HepG2 (cell line): Measurements from ENCODE around the gene HES6.

Experiments
- CHD2 ChIP-seq: IDR thresholded peaks from 2 replicates; pipeline ENCODE4 v1.6.1; 2011; ENCODE audit warnings: low read depth, low read length, improper control_type of control experiment
- MTF2 ChIP-seq: sonication (generic); formaldehyde crosslinking; IDR thresholded peaks from 2 replicates; pipeline ENCODE4 v1.5.0; 2020; ENCODE audit warnings: missing genetic modification reagents, borderline replicate concordance
- TF ChIP-seq, protein P1 (sequence below): sonication (generic); formaldehyde crosslinking; IDR thresholded peaks from one replicate; pipeline ENCODE4 v1.5.1; 2020; ENCODE audit warnings: mild to moderate bottlenecking, missing genetic modification reagents; ENCODE audit errors: not compliant biosample characterization
- TF ChIP-seq, protein P2 (sequence below): sonication (generic); formaldehyde crosslinking; IDR thresholded peaks from 2 replicates; pipeline ENCODE4 v1.5.0; 2020; ENCODE audit warnings: mild to moderate bottlenecking, missing genetic modification reagents, borderline replicate concordance

DNA sequence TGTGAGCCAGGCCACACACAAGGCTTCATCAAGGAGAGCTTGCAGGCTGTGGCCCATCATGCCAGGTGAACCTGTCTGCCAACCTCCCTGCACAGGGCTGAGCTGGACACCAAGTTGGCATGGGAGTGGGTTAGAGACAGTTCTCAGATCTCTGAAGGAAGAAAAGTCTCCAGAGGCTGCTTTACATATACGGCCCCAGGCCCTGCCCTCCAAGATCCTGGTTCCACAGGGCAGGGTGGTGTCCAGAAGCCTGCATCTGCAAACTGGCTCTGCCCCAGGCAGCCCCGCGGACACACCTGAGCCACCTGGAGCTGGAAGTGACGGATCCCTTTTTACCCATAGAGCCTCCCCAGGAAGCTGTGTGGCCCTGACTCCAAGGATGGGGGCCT, 24.2 kb upstream of the HES6 start:
- TF ChIP-seq, protein P1, sequence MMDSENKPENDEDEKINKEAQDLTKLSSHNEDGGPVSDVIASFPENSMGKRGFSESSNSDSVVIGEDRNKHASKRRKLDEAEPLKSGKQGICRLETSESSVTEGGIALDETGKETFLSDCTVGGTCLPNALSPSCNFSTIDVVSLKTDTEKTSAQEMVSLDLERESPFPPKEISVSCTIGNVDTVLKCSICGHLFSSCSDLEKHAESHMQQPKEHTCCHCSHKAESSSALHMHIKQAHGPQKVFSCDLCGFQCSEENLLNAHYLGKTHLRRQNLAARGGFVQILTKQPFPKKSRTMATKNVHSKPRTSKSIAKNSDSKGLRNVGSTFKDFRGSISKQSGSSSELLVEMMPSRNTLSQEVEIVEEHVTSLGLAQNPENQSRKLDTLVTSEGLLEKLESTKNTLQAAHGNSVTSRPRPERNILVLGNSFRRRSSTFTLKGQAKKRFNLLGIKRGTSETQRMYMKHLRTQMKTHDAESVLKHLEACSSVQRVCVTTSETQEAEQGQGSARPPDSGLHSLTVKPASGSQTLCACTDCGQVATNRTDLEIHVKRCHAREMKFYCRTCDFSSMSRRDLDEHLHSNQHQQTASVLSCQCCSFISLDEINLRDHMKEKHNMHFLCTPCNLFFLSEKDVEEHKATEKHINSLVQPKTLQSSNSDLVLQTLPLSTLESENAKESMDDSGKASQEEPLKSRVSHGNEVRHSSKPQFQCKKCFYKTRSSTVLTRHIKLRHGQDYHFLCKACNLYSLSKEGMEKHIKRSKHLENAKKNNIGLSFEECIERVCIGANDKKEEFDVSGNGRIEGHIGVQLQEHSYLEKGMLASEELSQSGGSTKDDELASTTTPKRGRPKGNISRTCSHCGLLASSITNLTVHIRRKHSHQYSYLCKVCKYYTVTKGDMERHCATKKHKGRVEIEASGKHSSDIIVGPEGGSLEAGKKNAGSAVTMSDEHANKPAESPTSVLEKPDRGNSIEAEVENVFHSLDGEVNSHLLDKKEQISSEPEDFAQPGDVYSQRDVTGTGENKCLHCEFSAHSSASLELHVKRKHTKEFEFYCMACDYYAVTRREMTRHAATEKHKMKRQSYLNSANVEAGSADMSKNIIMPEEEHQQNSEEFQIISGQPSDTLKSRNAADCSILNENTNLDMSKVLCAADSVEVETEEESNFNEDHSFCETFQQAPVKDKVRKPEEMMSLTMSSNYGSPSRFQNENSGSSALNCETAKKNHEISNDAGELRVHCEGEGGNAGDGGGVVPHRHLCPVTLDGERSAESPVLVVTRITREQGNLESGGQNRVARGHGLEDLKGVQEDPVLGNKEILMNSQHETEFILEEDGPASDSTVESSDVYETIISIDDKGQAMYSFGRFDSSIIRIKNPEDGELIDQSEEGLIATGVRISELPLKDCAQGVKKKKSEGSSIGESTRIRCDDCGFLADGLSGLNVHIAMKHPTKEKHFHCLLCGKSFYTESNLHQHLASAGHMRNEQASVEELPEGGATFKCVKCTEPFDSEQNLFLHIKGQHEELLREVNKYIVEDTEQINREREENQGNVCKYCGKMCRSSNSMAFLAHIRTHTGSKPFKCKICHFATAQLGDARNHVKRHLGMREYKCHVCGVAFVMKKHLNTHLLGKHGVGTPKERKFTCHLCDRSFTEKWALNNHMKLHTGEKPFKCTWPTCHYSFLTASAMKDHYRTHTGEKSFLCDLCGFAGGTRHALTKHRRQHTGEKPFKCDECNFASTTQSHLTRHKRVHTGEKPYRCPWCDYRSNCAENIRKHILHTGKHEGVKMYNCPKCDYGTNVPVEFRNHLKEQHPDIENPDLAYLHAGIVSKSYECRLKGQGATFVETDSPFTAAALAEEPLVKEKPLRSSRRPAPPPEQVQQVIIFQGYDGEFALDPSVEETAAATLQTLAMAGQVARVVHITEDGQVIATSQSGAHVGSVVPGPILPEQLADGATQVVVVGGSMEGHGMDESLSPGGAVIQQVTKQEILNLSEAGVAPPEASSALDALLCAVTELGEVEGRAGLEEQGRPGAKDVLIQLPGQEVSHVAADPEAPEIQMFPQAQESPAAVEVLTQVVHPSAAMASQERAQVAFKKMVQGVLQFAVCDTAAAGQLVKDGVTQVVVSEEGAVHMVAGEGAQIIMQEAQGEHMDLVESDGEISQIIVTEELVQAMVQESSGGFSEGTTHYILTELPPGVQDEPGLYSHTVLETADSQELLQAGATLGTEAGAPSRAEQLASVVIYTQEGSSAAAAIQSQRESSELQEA (CRISPR knock-in tag): no peak
- TF ChIP-seq, protein P2, sequence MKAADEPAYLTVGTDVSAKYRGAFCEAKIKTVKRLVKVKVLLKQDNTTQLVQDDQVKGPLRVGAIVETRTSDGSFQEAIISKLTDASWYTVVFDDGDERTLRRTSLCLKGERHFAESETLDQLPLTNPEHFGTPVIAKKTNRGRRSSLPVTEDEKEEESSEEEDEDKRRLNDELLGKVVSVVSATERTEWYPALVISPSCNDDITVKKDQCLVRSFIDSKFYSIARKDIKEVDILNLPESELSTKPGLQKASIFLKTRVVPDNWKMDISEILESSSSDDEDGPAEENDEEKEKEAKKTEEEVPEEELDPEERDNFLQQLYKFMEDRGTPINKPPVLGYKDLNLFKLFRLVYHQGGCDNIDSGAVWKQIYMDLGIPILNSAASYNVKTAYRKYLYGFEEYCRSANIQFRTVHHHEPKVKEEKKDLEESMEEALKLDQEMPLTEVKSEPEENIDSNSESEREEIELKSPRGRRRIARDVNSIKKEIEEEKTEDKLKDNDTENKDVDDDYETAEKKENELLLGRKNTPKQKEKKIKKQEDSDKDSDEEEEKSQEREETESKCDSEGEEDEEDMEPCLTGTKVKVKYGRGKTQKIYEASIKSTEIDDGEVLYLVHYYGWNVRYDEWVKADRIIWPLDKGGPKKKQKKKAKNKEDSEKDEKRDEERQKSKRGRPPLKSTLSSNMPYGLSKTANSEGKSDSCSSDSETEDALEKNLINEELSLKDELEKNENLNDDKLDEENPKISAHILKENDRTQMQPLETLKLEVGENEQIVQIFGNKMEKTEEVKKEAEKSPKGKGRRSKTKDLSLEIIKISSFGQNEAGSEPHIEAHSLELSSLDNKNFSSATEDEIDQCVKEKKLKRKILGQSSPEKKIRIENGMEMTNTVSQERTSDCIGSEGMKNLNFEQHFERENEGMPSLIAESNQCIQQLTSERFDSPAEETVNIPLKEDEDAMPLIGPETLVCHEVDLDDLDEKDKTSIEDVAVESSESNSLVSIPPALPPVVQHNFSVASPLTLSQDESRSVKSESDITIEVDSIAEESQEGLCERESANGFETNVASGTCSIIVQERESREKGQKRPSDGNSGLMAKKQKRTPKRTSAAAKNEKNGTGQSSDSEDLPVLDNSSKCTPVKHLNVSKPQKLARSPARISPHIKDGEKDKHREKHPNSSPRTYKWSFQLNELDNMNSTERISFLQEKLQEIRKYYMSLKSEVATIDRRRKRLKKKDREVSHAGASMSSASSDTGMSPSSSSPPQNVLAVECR (CRISPR knock-in tag): no peak
- TF ChIP-seq CHD2 (no peak), MTF2 (CRISPR knock-in tag) (no peak)
